Measurements from ENCODE around the gene COPS4. TPM values are rescaled to one million over a fixed set of nuclear protein-coding genes. Genes with fewer than 3 reads are reported as not detected.

The COPS4 gene
- total RNA-seq, 1 experiment from 2014 or later: 28.6 TPM

GRCh38 chr4:83067058-83067639 lies 32.2 kb downstream of the COPS4 start (continued):
- TF ChIP-seq POLR2A (IDR thresholded peaks at IDR 0.05; ENCODE audit: borderline replicate concordance, extremely low read depth, insufficient read depth, insufficient read length): no peak
- TF ChIP-seq JUND (IDR thresholded peaks at IDR 0.05): peak; percentile 60
- no peak for TF ChIP-seq POLR2AphosphoS5 (IDR thresholded peaks at IDR 0.05; ENCODE audit: low read depth, low read length)

GRCh38 chr4:83071116-83071515 lies 36.1 kb downstream of the COPS4 start:
- peaks cover 1 to 4% of the 10 kb centered on the region in 2 experiments; a peak in 1 of 4 replicates for H3K36me3 ChIP-seq (ENCODE audit: control insufficient read depth in 1 of 2, insufficient read depth in 2 of 2, low read length in 2 of 2)
- no peaks in the 10 kb centered on the region for H3K9me3 ChIP-seq (ENCODE audit: control insufficient read depth in 1 of 2, insufficient read depth in 1 of 2, low read depth in 1 of 2, low read length in 2 of 2)
- no peak overlapping the region for H3K4me2 ChIP-seq (ENCODE audit: low read length)
- H3K4me1 ChIP-seq (ENCODE audit: control insufficient read depth in 1 of 2, insufficient read depth in 2 of 2, low read length in 2 of 2): peaks cover 12 to 34% of the 10 kb centered on the region in 2 experiments; a peak in 3 of 4 replicates
- no peaks in the 10 kb centered on the region for H3K79me2 ChIP-seq (ENCODE audit: insufficient read depth, low read length)
- TF ChIP-seq POLR2A (IDR thresholded peaks at IDR 0.05; ENCODE audit: borderline replicate concordance, extremely low read depth, insufficient read depth, insufficient read length): no peak
- TF ChIP-seq ATF3 (IDR thresholded peaks at IDR 0.05): no peak
- TF ChIP-seq, protein P1, sequence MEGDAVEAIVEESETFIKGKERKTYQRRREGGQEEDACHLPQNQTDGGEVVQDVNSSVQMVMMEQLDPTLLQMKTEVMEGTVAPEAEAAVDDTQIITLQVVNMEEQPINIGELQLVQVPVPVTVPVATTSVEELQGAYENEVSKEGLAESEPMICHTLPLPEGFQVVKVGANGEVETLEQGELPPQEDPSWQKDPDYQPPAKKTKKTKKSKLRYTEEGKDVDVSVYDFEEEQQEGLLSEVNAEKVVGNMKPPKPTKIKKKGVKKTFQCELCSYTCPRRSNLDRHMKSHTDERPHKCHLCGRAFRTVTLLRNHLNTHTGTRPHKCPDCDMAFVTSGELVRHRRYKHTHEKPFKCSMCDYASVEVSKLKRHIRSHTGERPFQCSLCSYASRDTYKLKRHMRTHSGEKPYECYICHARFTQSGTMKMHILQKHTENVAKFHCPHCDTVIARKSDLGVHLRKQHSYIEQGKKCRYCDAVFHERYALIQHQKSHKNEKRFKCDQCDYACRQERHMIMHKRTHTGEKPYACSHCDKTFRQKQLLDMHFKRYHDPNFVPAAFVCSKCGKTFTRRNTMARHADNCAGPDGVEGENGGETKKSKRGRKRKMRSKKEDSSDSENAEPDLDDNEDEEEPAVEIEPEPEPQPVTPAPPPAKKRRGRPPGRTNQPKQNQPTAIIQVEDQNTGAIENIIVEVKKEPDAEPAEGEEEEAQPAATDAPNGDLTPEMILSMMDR (IDR thresholded peaks at IDR 0.05 in 2 of 3, conservative IDR thresholded peaks at IDR 0.05 in 1 of 3; ENCODE audit: borderline replicate concordance in 1 of 3, insufficient read depth in 1 of 3, low read depth in 2 of 3, low read length in 2 of 3): no peak
- no peak for TF ChIP-seq EGR1 (IDR thresholded peaks at IDR 0.05; ENCODE audit: low read depth)
- no peak for TF ChIP-seq TCF7L2 (IDR thresholded peaks at IDR 0.05; ENCODE audit: borderline replicate concordance, extremely low read depth, insufficient read depth, insufficient read length)
- TF ChIP-seq RAD21 (IDR thresholded peaks at IDR 0.05; ENCODE audit: low read depth): no peak
- TF ChIP-seq, protein P2, sequence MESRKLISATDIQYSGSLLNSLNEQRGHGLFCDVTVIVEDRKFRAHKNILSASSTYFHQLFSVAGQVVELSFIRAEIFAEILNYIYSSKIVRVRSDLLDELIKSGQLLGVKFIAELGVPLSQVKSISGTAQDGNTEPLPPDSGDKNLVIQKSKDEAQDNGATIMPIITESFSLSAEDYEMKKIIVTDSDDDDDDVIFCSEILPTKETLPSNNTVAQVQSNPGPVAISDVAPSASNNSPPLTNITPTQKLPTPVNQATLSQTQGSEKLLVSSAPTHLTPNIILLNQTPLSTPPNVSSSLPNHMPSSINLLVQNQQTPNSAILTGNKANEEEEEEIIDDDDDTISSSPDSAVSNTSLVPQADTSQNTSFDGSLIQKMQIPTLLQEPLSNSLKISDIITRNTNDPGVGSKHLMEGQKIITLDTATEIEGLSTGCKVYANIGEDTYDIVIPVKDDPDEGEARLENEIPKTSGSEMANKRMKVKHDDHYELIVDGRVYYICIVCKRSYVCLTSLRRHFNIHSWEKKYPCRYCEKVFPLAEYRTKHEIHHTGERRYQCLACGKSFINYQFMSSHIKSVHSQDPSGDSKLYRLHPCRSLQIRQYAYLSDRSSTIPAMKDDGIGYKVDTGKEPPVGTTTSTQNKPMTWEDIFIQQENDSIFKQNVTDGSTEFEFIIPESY (IDR thresholded peaks at IDR 0.05; ENCODE audit: extremely low read depth, insufficient replicate concordance, low read length): no peak
- no peak for TF ChIP-seq YY1 (IDR thresholded peaks at IDR 0.05; ENCODE audit: extremely low read depth, insufficient replicate concordance, low read depth, low read length)
- TF ChIP-seq CEBPB (IDR thresholded peaks at IDR 0.05; ENCODE audit: low read depth): no peak
- no peak for TF ChIP-seq JUND (IDR thresholded peaks at IDR 0.05)
- no peak for TF ChIP-seq ZFX (IDR thresholded peaks at IDR 0.05)
- no peak for TF ChIP-seq REST (IDR thresholded peaks at IDR 0.05; ENCODE audit: low read depth)
- TF ChIP-seq ZNF274 (IDR thresholded peaks at IDR 0.05; ENCODE audit: low read depth, low read length): no peak
- no peak for TF ChIP-seq SP1 (IDR thresholded peaks at IDR 0.05; ENCODE audit: low read depth)
- no peak for TF ChIP-seq EZH2phosphoT487 (IDR thresholded peaks at IDR 0.05; ENCODE audit: borderline replicate concordance)
- no peak overlapping the region for H3K4me3 ChIP-seq (replicated peaks in 1 of 2; ENCODE audit: low read depth in 1 of 2, low read length in 2 of 2)
- BruUV-seq (replicated peaks): no TSS peak
- no peak overlapping the region for H3K27ac ChIP-seq (ENCODE audit: low read depth, low read length)
- ChIA-PET CTCF (no interaction called here), POLR2A (no interaction called here), RAD21 (ENCODE audit: low non-redundant PET in 1 of 2, low total read pairs in 2 of 2, uncharacterized antibody in 2 of 2, unreplicated experiment in 2 of 2) (no interaction called here)
- no peaks in the 10 kb centered on the region for H3K9me2 ChIP-seq (ENCODE audit: insufficient read depth)
- DNase-seq (ENCODE audit: low read depth, low spot score) (no peak), ATAC-seq (no peak)
- no peak overlapping the region for H3K9ac ChIP-seq (ENCODE audit: low read length)
- no peaks in the 10 kb centered on the region for H4K20me1 ChIP-seq (ENCODE audit: insufficient read depth)
- intact Hi-C loops (cut with micrococcal nuclease): no loop called here
- no peak overlapping the region for H2AFZ ChIP-seq (ENCODE audit: low read depth, low read length, poor library complexity, severe bottlenecking)
- H3K27me3 ChIP-seq (ENCODE audit: insufficient read depth, low read length): no peaks in the 10 kb centered on the region
